Endodermal cell (in vitro differentiated cells): ENCODE measurements around the gene CLK4. TPM values are rescaled to one million over a fixed set of nuclear protein-coding genes. Genes with fewer than 3 reads are reported as not detected.

ENCODE experiments used
- DNase-seq: peaks from one replicate; pipeline ENCODE4 v3.0.0-alpha.2; 2017
- H3K27ac ChIP-seq: 2 replicates; pipeline ENCODE4 v1.5.1; 2013; ENCODE audit warnings: mild to moderate bottlenecking, low read depth, low read length, moderate library complexity
- H3K27me3 ChIP-seq: 2 replicates; pipeline ENCODE4 v1.6.1; 2013; ENCODE audit warnings: mild to moderate bottlenecking, low read length, moderate library complexity; ENCODE audit not compliant: insufficient read depth, control insufficient read depth, poor library complexity, severe bottlenecking
- H3K36me3 ChIP-seq: 2 replicates; pipeline ENCODE4 v1.7.0; 2013; ENCODE audit warnings: mild to moderate bottlenecking, low read length, moderate library complexity; ENCODE audit not compliant: control insufficient read depth, insufficient read depth
- H3K4me1 ChIP-seq: one replicate; pipeline ENCODE4 v1.7.0; 2013; ENCODE audit warnings: low read length; ENCODE audit not compliant: control insufficient read depth, insufficient read depth
- H3K4me3 ChIP-seq: 2 replicates; pipeline ENCODE4 v1.5.1; 2013; ENCODE audit warnings: mild to moderate bottlenecking, low read length, moderate library complexity
- H3K9ac ChIP-seq: 2 replicates; pipeline ENCODE4 v1.6.1; 2013; ENCODE audit warnings: mild to moderate bottlenecking, low read length, moderate library complexity; ENCODE audit not compliant: poor library complexity, severe bottlenecking; ENCODE audit errors: extremely low read depth
- H3K9me3 ChIP-seq: 2 replicates; pipeline ENCODE4 v1.6.1; 2013; ENCODE audit warnings: mild to moderate bottlenecking, low read length, moderate library complexity; ENCODE audit not compliant: control insufficient read depth
- H3K27ac Mint-ChIP-seq: 2 replicates; pipeline ENCODE4 v1.8.0; 2020; ENCODE audit warnings: mixed read lengths
- H3K27me3 Mint-ChIP-seq: 2 replicates; pipeline ENCODE4 v1.8.0; 2021; ENCODE audit warnings: mild to moderate bottlenecking, mixed read lengths; ENCODE audit not compliant: insufficient read depth
- H3K36me3 Mint-ChIP-seq: 2 replicates; pipeline ENCODE4 v1.8.0; 2020; ENCODE audit warnings: low read depth, mixed read lengths
- H3K4me1 Mint-ChIP-seq: 2 replicates; pipeline ENCODE4 v1.8.0; 2020; ENCODE audit warnings: mixed read lengths
- H3K4me3 Mint-ChIP-seq: 2 replicates; pipeline ENCODE4 v1.8.0; 2020; ENCODE audit warnings: mild to moderate bottlenecking, moderate library complexity, mixed read lengths
- H3K9me3 Mint-ChIP-seq: 2 replicates; pipeline ENCODE4 v1.8.0; 2020; ENCODE audit warnings: mild to moderate bottlenecking, mixed read lengths
- WGBS, 2 experiments: methylation state at CpG; one replicate each; pipeline versions ENCODE4 v1.1.5 to v1.1.7; 2013; ENCODE audit warnings: missing lambda C conversion rate in 2 of 2, mixed read lengths in 1 of 2; ENCODE audit not compliant: insufficient coverage in 1 of 2, insufficient read length in 1 of 2; 5-methylcytosine and 5-hydroxymethylcytosine counted together
- total RNA-seq, 2 donors: library from RNA; stranded (reverse); fragmentation: NEBNext Ultra II Directional in 1 of 2; extraction: Animal tissue kit (Norgen Biotek cat#: 25700) in 1 of 2; gene quantifications; 2 replicates in 1 of 2; 3 replicates in 1 of 2; pipeline ENCODE4 v1.2.1, GENCODE V29; 2021
- TF ChIP-seq, protein P1 (sequence below): fragments of 200-600 bp; sonication (generic); conservative IDR thresholded peaks from 2 replicates; pipeline ENCODE4 v1.5.0; 2021; ENCODE audit warnings: antibody characterized with exemption, mild to moderate bottlenecking

CLK4 gene
- total RNA-seq, 2 donors from 2014 or later: 14.9 to 19.4 TPM

DNA sequence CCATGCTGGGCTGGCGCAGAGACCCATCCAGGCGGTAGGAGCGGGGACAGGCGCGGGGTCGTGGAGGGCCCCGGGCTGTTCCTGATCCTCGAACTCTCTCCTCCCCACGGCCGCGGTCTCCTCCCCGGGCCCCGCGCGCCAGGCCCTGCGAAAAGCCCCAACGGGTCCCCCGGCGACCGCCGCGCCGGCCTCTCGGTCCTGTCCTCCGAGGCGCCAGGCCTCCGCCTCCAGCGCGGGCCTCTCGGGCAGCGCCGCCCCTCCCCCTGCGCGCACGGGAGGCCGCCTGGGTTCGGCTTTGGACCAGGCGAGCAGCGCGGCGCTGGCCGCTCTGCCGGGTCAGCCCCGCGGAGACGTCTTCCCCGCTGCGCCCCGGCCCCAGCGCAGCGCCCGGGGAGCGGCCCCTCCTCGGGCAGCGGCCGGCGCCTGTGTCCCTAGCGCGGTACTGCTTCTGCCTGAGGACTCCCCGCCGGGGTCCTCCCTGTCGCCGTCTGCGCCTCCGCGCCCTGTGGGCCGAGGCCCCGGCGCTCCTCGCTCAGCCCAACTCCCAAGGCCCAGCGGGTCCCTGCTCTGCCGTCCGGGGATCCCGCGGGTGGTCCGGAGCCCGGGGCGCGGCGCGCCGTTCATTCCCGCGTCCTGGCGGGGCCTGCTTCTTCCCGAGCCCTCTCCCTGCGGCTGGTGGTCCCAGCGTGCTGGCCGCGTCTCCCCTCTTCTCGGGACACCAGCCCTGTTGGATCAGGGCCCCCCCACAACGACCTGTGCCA, 50.1 kb downstream of the CLK4 start:
- peaks cover 6% of the 10 kb centered on the region for H3K4me1 ChIP-seq
- Mint-ChIP-seq H3K4me1 (peaks cover 21% of the 10 kb centered on the region), H3K27ac (peak overlapping the region; percentile 95), H3K9me3 (peaks cover 14% of the 10 kb centered on the region), H3K27me3 (peaks cover 4% of the 10 kb centered on the region), H3K4me3 (peak overlapping the region; percentile 70), H3K36me3 (peaks cover 41% of the 10 kb centered on the region)
- H3K9ac ChIP-seq: peak overlapping the region; percentile 15
- H3K9me3 ChIP-seq: peaks cover 19% of the 10 kb centered on the region
- TF ChIP-seq, protein P1, sequence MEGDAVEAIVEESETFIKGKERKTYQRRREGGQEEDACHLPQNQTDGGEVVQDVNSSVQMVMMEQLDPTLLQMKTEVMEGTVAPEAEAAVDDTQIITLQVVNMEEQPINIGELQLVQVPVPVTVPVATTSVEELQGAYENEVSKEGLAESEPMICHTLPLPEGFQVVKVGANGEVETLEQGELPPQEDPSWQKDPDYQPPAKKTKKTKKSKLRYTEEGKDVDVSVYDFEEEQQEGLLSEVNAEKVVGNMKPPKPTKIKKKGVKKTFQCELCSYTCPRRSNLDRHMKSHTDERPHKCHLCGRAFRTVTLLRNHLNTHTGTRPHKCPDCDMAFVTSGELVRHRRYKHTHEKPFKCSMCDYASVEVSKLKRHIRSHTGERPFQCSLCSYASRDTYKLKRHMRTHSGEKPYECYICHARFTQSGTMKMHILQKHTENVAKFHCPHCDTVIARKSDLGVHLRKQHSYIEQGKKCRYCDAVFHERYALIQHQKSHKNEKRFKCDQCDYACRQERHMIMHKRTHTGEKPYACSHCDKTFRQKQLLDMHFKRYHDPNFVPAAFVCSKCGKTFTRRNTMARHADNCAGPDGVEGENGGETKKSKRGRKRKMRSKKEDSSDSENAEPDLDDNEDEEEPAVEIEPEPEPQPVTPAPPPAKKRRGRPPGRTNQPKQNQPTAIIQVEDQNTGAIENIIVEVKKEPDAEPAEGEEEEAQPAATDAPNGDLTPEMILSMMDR: no peak
- DNase-seq: peak; percentile 83
- H3K27ac ChIP-seq: no peak overlapping the region
- peaks cover 19% of the 10 kb centered on the region for H3K36me3 ChIP-seq
- H3K27me3 ChIP-seq: no peaks in the 10 kb centered on the region
- peak overlapping the region; percentile 60 for H3K4me3 ChIP-seq
- WGBS, 2 experiments: 5 to 16% methylated on average over 12 to 92 of the region's 92 CpGs

DNA sequence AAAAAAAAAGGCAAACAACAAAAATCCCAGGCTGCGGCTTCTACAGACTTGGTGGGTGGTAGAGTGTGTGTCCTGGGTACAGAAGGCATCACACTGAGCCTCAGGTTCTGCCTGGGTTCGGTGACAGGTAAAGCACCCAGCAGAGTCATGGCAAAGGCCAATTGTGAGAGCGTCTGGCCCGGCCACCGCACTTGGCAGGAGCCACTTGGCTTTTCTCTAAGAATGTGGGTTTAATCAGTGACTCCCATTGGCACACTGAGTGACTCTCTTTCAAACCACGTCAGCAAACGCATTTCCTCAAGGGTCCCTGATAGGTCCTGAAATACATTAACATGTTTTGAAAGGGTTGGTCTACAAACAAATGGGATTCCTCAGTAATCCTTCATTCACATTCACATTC, 53.6 kb downstream of the CLK4 start:
- Histone ChIP-seq H3K4me1 (peaks cover 6% of the 10 kb centered on the region), H3K9me3 (peaks cover 31% of the 10 kb centered on the region), H3K36me3 (peaks cover 26% of the 10 kb centered on the region), H3K4me3 (no peak overlapping the region), H3K27me3 (no peaks in the 10 kb centered on the region), H3K9ac (no peak overlapping the region), H3K27ac (no peak overlapping the region)
- TF ChIP-seq, protein P1: no peak
- H3K27me3 Mint-ChIP-seq: peaks cover 2% of the 10 kb centered on the region
- H3K9me3 Mint-ChIP-seq: peaks cover 21% of the 10 kb centered on the region
- 90 to 94% methylated on average over 6 to 7 of the region's 7 CpGs for WGBS, 2 experiments
- H3K36me3 Mint-ChIP-seq: peaks cover 51% of the 10 kb centered on the region
- H3K4me3 Mint-ChIP-seq: no peak overlapping the region
- no peak overlapping the region for H3K27ac Mint-ChIP-seq
- H3K4me1 Mint-ChIP-seq: peaks cover 21% of the 10 kb centered on the region
- peak; percentile 10 for DNase-seq

DNA sequence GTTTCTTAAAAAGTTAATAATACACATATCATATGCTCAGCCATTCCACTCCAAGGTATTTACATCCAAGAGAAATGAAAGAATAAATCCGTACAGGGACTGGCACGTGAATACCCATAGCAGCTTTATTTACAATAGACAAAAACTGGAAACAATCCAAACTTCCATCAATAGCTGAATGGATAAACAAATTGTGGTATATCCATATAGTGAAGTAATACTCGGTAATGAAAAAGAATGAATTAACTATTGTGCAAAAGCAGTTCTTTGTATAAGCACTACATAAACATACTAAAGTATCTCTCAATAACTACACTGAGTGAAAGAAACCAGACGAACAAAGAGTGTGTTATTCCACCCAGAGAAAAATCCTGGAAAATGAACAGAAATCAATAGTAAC, 54.2 kb downstream of the CLK4 start:
- no peak overlapping the region for H3K4me3 Mint-ChIP-seq
- 100% methylated on average over 1 to 3 of the region's 4 CpGs for WGBS, 2 experiments
- peak overlapping the region; percentile 28 for H3K4me3 ChIP-seq

More for the DNA sequence above, 54.2 kb downstream of the CLK4 start:
- Mint-ChIP-seq H3K36me3 (peaks cover 51% of the 10 kb centered on the region), H3K9me3 (peaks cover 21% of the 10 kb centered on the region), H3K27ac (no peak overlapping the region), H3K4me1 (peaks cover 19% of the 10 kb centered on the region), H3K27me3 (peaks cover 2% of the 10 kb centered on the region)
- Histone ChIP-seq H3K9ac (no peak overlapping the region), H3K27ac (no peak overlapping the region), H3K27me3 (no peaks in the 10 kb centered on the region), H3K9me3 (peaks cover 31% of the 10 kb centered on the region), H3K36me3 (peaks cover 26% of the 10 kb centered on the region), H3K4me1 (peaks cover 6% of the 10 kb centered on the region)
- no peak for DNase-seq
- TF ChIP-seq, protein P1: no peak
